A549 (cell line): ENCODE measurements around the gene RDH11. TPM values are rescaled to one million over a fixed set of nuclear protein-coding genes. Genes with fewer than 3 reads are reported as not detected.

ENCODE experiments used
- ATAC-seq, 2 experiments: fragments of 200-7000 bp in 1 of 2; fragments of >200 bp in 1 of 2; cut with Nextera tagmentation in 1 of 2; cut with Tn5 transposase in 1 of 2; 3 replicates each; pipeline versions ENCODE4 v1.8.0 to v1.9.1; 2018 to 2020; ENCODE audit warnings: mild to moderate bottlenecking in 1 of 2, moderate library complexity in 1 of 2
- CTCF ChIA-PET: fragments of 300-600 bp; sonication (Branson Sonifier 250); formaldehyde crosslinking; extraction: SDS; loops from one replicate; lab custom pipeline; 2021; ENCODE audit warnings: antibody characterized with exemption, inconsistent platforms; lab: Yijun Ruan, JAX
- POLR2A ChIA-PET: fragments of 350-600 bp; formaldehyde crosslinking; extraction: SDS; loops from one replicate; lab custom pipeline; 2021; ENCODE audit warnings: antibody characterized with exemption, inconsistent platforms; lab: Yijun Ruan, JAX
- DNase-seq, 2 experiments: peaks; one replicate each; pipeline versions ENCODE4 v3.0.0 to v3.0.0-alpha.2; 2011 to 2016; ENCODE audit warnings: low read depth in 1 of 2, low spot score in 1 of 2
- FAIRE-seq: peaks from 2 replicates; lab custom pipeline; 2011; peaks lifted over from hg19 to GRCh38; lab: Jason Lieb, UNC
- H3K27ac ChIP-seq, 2 experiments: fragments of >200 bp; sonication (Bioruptor Twin); formaldehyde crosslinking; 3 replicates each; pipeline ENCODE4 v1.5.1; 2016 to 2017
- H3K4me1 ChIP-seq: fragments of >200 bp; sonication (Bioruptor Twin); formaldehyde crosslinking; 3 replicates; pipeline ENCODE4 v1.6.1; 2016
- H3K4me2 ChIP-seq: fragments of >200 bp; sonication (Bioruptor Twin); formaldehyde crosslinking; 3 replicates; pipeline ENCODE4 v1.6.1; 2016
- H3K4me3 ChIP-seq: fragments of >200 bp; sonication (Bioruptor Twin); formaldehyde crosslinking; 3 replicates; pipeline ENCODE4 v1.5.1; 2016
- H3K9me3 ChIP-seq: fragments of >200 bp; sonication (Bioruptor Twin); formaldehyde crosslinking; 3 replicates; pipeline ENCODE4 v1.6.1; 2016
- ATOH8 ChIP-seq: fragments of 250-450 bp; sonication (Bioruptor Pico); IDR thresholded peaks from 2 replicates; pipeline ENCODE4 v1.5.0; 2020; ENCODE audit warnings: low read depth, mild to moderate bottlenecking, moderate library complexity
- CEBPB ChIP-seq, 2 experiments: fragments of >200 bp in 1 of 2; sonication (Bioruptor Twin) in 1 of 2; formaldehyde crosslinking in 1 of 2; IDR thresholded peaks; 2 replicates each; pipeline ENCODE4 v1.6.1; 2012 to 2016
- CHD4 ChIP-seq: fragments of 200-600 bp; sonication (generic); IDR thresholded peaks from 2 replicates; pipeline ENCODE4 v1.6.1; 2016; ENCODE audit warnings: antibody characterized with exemption, mild to moderate bottlenecking, borderline replicate concordance
- CTCF ChIP-seq: fragments of >200 bp; sonication (Bioruptor Twin); formaldehyde crosslinking; IDR thresholded peaks from 3 replicates; pipeline ENCODE4 v1.5.1; 2016
- EHMT2 ChIP-seq: fragments of 200-600 bp; sonication (generic); IDR thresholded peaks from 2 replicates; pipeline ENCODE4 v1.6.1; 2016; ENCODE audit warnings: antibody characterized with exemption, low read depth, mild to moderate bottlenecking, moderate library complexity
- EP300 ChIP-seq, 2 experiments: fragments of >200 bp; sonication (Bioruptor Twin); formaldehyde crosslinking; IDR thresholded peaks; 2 replicates in 1 of 2; 3 replicates in 1 of 2; pipeline ENCODE4 v1.6.1; 2016 to 2017
- ESRRA ChIP-seq: fragments of 150-350 bp; IDR thresholded peaks from 2 replicates; pipeline ENCODE4 v1.6.1; 2014; ENCODE audit warnings: mild to moderate bottlenecking, low read length, borderline replicate concordance
- FOSL2 ChIP-seq, 2 experiments: fragments of 450-650 bp in 1 of 2; fragments of >200 bp in 1 of 2; sonication (Bioruptor Twin) in 1 of 2; formaldehyde crosslinking; IDR thresholded peaks; 2 replicates each; pipeline versions ENCODE4 v1.5.0 to v1.6.1; 2016 to 2020; ENCODE audit warnings: mild to moderate bottlenecking in 1 of 2, moderate library complexity in 1 of 2
- FOXS1 ChIP-seq: fragments of 250-450 bp; sonication (Bioruptor Pico); IDR thresholded peaks from 2 replicates; pipeline ENCODE4 v1.5.0; 2020; ENCODE audit warnings: mild to moderate bottlenecking, moderate library complexity
- GATA3 ChIP-seq: IDR thresholded peaks from 2 replicates; pipeline ENCODE4 v1.6.1; 2012; ENCODE audit warnings: borderline replicate concordance
- HDAC2 ChIP-seq: fragments of 200-600 bp; sonication (generic); IDR thresholded peaks from 2 replicates; pipeline ENCODE4 v1.6.1; 2016
- HOXA7 ChIP-seq: fragments of 250-450 bp; sonication (Bioruptor Pico); IDR thresholded peaks from 2 replicates; pipeline ENCODE4 v1.5.0; 2020; ENCODE audit warnings: mild to moderate bottlenecking, moderate library complexity
- HOXB13 ChIP-seq: fragments of 250-450 bp; sonication (Bioruptor Pico); IDR thresholded peaks from 2 replicates; pipeline ENCODE4 v1.5.0; 2020; ENCODE audit warnings: low read depth, mild to moderate bottlenecking, moderate library complexity
- KDM1A ChIP-seq: fragments of 200-600 bp; sonication (generic); IDR thresholded peaks from 2 replicates; pipeline ENCODE4 v1.6.1; 2016; ENCODE audit warnings: low read depth, mild to moderate bottlenecking
- POLR2AphosphoS2 ChIP-seq: conservative IDR thresholded peaks from 2 replicates; pipeline ENCODE4 v1.6.1; 2012; ENCODE audit warnings: low read length, improper control_type of control experiment, inconsistent platforms
- RAD21 ChIP-seq, 2 experiments: fragments of >200 bp in 1 of 2; sonication (Bioruptor Twin) in 1 of 2; formaldehyde crosslinking in 1 of 2; IDR thresholded peaks in 1 of 2; conservative IDR thresholded peaks in 1 of 2; 2 replicates in 1 of 2; 3 replicates in 1 of 2; pipeline ENCODE4 v1.6.1; 2012 to 2018; ENCODE audit warnings: inconsistent platforms in 1 of 2
- RARB ChIP-seq: fragments of 250-450 bp; sonication (Bioruptor Pico); IDR thresholded peaks from 2 replicates; pipeline ENCODE4 v1.8.0; 2021; ENCODE audit warnings: mild to moderate bottlenecking, moderate library complexity
- RCOR1 ChIP-seq: fragments of 150-350 bp; IDR thresholded peaks from 2 replicates; pipeline ENCODE4 v1.6.1; 2014; ENCODE audit warnings: antibody characterized with exemption, low read length, low read depth
- REST ChIP-seq: fragments of 200-600 bp; sonication (generic); IDR thresholded peaks from 2 replicates; pipeline ENCODE4 v1.6.1; 2016; ENCODE audit warnings: antibody characterized with exemption, mild to moderate bottlenecking, moderate library complexity
- RNF2 ChIP-seq: fragments of 200-600 bp; sonication (generic); IDR thresholded peaks from 2 replicates; pipeline ENCODE4 v1.6.1; 2016; ENCODE audit warnings: low read depth, mild to moderate bottlenecking, antibody characterized with exemption, moderate library complexity, borderline replicate concordance
- ZFP36 ChIP-seq: fragments of 450-650 bp; IDR thresholded peaks from 2 replicates; pipeline ENCODE4 v1.6.1; 2014; ENCODE audit warnings: borderline replicate concordance; ENCODE audit not compliant: partially characterized antibody
- ZNF302 ChIP-seq: fragments of 250-450 bp; sonication (Bioruptor Pico); IDR thresholded peaks from 2 replicates; pipeline ENCODE4 v1.9.0; 2021; ENCODE audit warnings: inconsistent platforms, mild to moderate bottlenecking, moderate library complexity
- WGBS: methylation state at CpG from one replicate; pipeline ENCODE4 v1.1.6; 2017; ENCODE audit errors: missing lambda C conversion rate; 5-methylcytosine and 5-hydroxymethylcytosine counted together
- polyA plus RNA-seq, 4 experiments: library from polyadenylated mRNA; depleted of rRNA in 3 of 4; stranded (reverse); fragments of >200 nt; fragmentation: RNase III in 1 of 4; extraction: RNeasy Plus Mini Kit Qiagen cat#74134 plus additional on column Dnase treatment in 1 of 4; gene quantifications; 2 replicates in 3 of 4; 3 replicates in 1 of 4; pipeline ENCODE4 v1.2.3, GENCODE V29; 2011 to 2017
- TF ChIP-seq, protein P1 (sequence below): fragments of >200 bp; sonication (Bioruptor Twin); formaldehyde crosslinking; IDR thresholded peaks from 2 replicates; pipeline ENCODE4 v1.6.1; 2016

Gene RDH11
- polyA plus RNA-seq, 2 of the 4 experiments (the other 2 are of a cell fraction) = 85.7 to 132 TPM

DNA sequence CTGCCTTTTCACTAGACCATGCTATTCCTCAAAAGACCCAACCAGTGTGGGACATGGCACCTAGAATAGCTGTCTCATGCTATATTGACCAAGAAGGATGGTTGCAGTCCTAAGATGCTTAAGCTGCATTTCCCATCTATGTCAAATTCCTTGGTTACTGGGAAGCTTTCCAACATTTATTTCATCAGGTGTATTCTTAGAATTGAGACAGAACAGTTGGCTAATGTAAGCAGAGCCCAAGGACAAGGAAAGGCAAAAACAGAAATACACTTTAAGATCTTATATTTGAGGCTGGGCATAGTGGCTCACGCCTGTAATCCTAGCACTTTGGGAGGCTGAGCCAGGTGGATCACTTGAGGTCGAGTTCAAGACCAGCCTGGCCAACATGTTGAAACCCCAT lies 51.1 kb downstream of the RDH11 start:
- no peak for ATAC-seq
- no peak for FAIRE-seq
- DNase-seq = no peak
- CTCF ChIA-PET = interaction anchor here (1.1 to 2.7 kb wide), 3 partner anchors 9 to 26 kb away, joined by 5 to 9 read pairs (median 9); no protein-coding TSS in a partner anchor
- 83% methylated on average over 2 of the region's 2 CpGs for WGBS
- POLR2A ChIA-PET = no interaction called here
- Histone ChIP-seq H3K4me2 (no peak overlapping the region), H3K4me1 (no peaks in the 10 kb centered on the region), H3K9me3 (no peaks in the 10 kb centered on the region), H3K4me3 (no peak overlapping the region), H3K27ac (no peak overlapping the region)
- TF ChIP-seq RARB (no peak), EHMT2 (no peak), ZFP36 (no peak), HOXB13 (CRISPR knock-in tag) (no peak), FOXS1 (CRISPR knock-in tag) (no peak), HDAC2 (no peak), CEBPB (IDR thresholded peaks at IDR 0.05) (no peak), FOSL2 (IDR thresholded peaks at IDR 0.05) (no peak), FOSL2 (CRISPR knock-in tag; IDR thresholded peaks at IDR 0.05) (no peak), HOXA7 (no peak), CTCF (no peak)

- DNase-seq = no peak
These were observed 51.9 kb downstream of the RDH11 start for GRCh38 chr14:67643713-67644112.

More at GRCh38 chr14:67643713-67644112, 51.9 kb downstream of the RDH11 start:
- 68% methylated on average over 1 of the region's 1 CpG for WGBS
- Histone ChIP-seq H3K4me2 (no peak overlapping the region), H3K27ac (no peak overlapping the region), H3K4me1 (no peaks in the 10 kb centered on the region), H3K4me3 (no peak overlapping the region), H3K9me3 (no peaks in the 10 kb centered on the region)
- no peak for TF ChIP-seq HOXB13 (CRISPR knock-in tag)
- no peak for TF ChIP-seq FOSL2 (IDR thresholded peaks at IDR 0.05)
- TF ChIP-seq FOSL2 (CRISPR knock-in tag; IDR thresholded peaks at IDR 0.05) = no peak
- TF ChIP-seq, protein P1, sequence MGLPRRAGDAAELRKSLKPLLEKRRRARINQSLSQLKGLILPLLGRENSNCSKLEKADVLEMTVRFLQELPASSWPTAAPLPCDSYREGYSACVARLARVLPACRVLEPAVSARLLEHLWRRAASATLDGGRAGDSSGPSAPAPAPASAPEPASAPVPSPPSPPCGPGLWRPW = no peak
- TF ChIP-seq ESRRA = no peak
- no peak for TF ChIP-seq ATOH8 (CRISPR knock-in tag)
- TF ChIP-seq RCOR1 = no peak
- no peak for TF ChIP-seq GATA3
- no peak for TF ChIP-seq KDM1A
- TF ChIP-seq CHD4 = no peak
- no peak for TF ChIP-seq RAD21 (conservative IDR thresholded peaks at IDR 0.05 in 1 of 2, IDR thresholded peaks at IDR 0.05 in 1 of 2)
- TF ChIP-seq POLR2AphosphoS2 = no peak
- no peak for TF ChIP-seq CTCF
- TF ChIP-seq ZFP36 = no peak
- TF ChIP-seq RNF2 = no peak
- TF ChIP-seq ZNF302 (CRISPR knock-in tag) = no peak
- no peak for TF ChIP-seq EP300 (IDR thresholded peaks at IDR 0.05)
- TF ChIP-seq HOXA7 = no peak
- no peak for TF ChIP-seq REST
- CTCF ChIA-PET = interaction anchor here (0.6 to 2.7 kb wide), 5 partner anchors 9 to 1101 kb away, joined by 3 to 9 read pairs (median 5); no protein-coding TSS in a partner anchor
- POLR2A ChIA-PET = interaction anchor here (0.6 kb wide), 1 partner anchor 20 kb away, joined by 4 read pairs; no protein-coding TSS in a partner anchor
- ATAC-seq = 0 out of 6 replicates have a peak, but pooled peaks of 1 of the 2 experiments have one; percentile 21
- FAIRE-seq = no peak
